HT-29 (cell line): Measurements from ENCODE around the gene R3HDM4. TPM values are rescaled to one million over a fixed set of nuclear protein-coding genes. Genes with fewer than 3 reads are reported as not detected.

ENCODE experiments used
- DNase-seq: peaks from one replicate; pipeline ENCODE4 v3.0.0-alpha.2; 2015; ENCODE audit warnings: low spot score
- total RNA-seq: library from RNA; depleted of rRNA; stranded (reverse); fragments of >200 nt; shearing (Covaris generic); gene quantifications from 2 replicates; pipeline ENCODE4 v1.2.3, GENCODE V29; 2014

Gene R3HDM4
- total RNA-seq, 1 experiment from 2014 or later: 51.4 TPM

GRCh38 chr19:917323-918151 is 4.5 kb upstream of the R3HDM4 start, which contains the start of gene KISS1R:
TSS of gene KISS1R (plus strand) at chr19:917333. CDS start at chr19:917503, 170 bp downstream.
- no peak for DNase-seq

- no peak for DNase-seq
Measured at GRCh38 chr19:916645-917322, 3.8 kb upstream of the R3HDM4 start.

- DNase-seq: no peak
Measured at GRCh38 chr19:912181-913079, 589 bp downstream of the R3HDM4 start.

GRCh38 chr19:911197-912033 is 1.6 kb downstream of the R3HDM4 start:
- DNase-seq: no peak

GRCh38 chr19:907183-907853 is 5.7 kb downstream of the R3HDM4 start:
- no peak for DNase-seq

GRCh38 chr19:906480-906879 is 6.5 kb downstream of the R3HDM4 start:
- DNase-seq: no peak

- no peak for DNase-seq
Measured at GRCh38 chr19:904545-904944, 8.5 kb downstream of the R3HDM4 start.

- DNase-seq: no peak
Measured at GRCh38 chr19:903266-903797, 9.7 kb downstream of the R3HDM4 start.

GRCh38 chr19:902446-903226 is 10.4 kb downstream of the R3HDM4 start:
- no peak for DNase-seq

GRCh38 chr19:902093-902370 is 11.0 kb downstream of the R3HDM4 start:
- no peak for DNase-seq

GRCh38 chr19:901216-902092 is 11.6 kb downstream of the R3HDM4 start:
- no peak for DNase-seq

GRCh38 chr19:900302-901111 is 12.5 kb downstream of the R3HDM4 start:
- no peak for DNase-seq

GRCh38 chr19:900043-900301 is 13.0 kb downstream of the R3HDM4 start:
- DNase-seq: no peak

GRCh38 chr19:899336-900042 is 13.5 kb downstream of the R3HDM4 start:
- DNase-seq: no peak

- no peak for DNase-seq
Measured at GRCh38 chr19:898663-899062, 14.4 kb downstream of the R3HDM4 start.

GRCh38 chr19:897442-898039 is 15.5 kb downstream of the R3HDM4 start:
- DNase-seq: no peak

- DNase-seq: no peak
Measured at GRCh38 chr19:896999-897398, 16.0 kb downstream of the R3HDM4 start.
